GM12864 (cell line): ENCODE measurements around the gene CNBD2.
"Not testable (repeated sequence)": the region's sequence is repeated elsewhere in the genome, so short reads cannot be mapped to it uniquely, and the experiment has no call there.

ENCODE experiments used
- DNase-seq: peaks from one replicate; pipeline ENCODE4 v3.0.0-alpha.2; 2011; ENCODE audit warnings: low read depth
- H3K4me3 ChIP-seq: 2 replicates; pipeline ENCODE4 v1.5.1; 2011; ENCODE audit warnings: mild to moderate bottlenecking, low read depth, low read length, control low read depth
- TF ChIP-seq, protein P1 (sequence below): IDR thresholded peaks from 2 replicates; pipeline ENCODE4 v1.5.1; 2011; ENCODE audit warnings: low read depth, mild to moderate bottlenecking, moderate library complexity, low read length, control low read depth, inconsistent platforms; ENCODE audit errors: missing control alignments

The CNBD2 gene

GRCh38 chr20:36008461-36009035, 40.2 kb downstream of the CNBD2 start:
- TF ChIP-seq, protein P1, sequence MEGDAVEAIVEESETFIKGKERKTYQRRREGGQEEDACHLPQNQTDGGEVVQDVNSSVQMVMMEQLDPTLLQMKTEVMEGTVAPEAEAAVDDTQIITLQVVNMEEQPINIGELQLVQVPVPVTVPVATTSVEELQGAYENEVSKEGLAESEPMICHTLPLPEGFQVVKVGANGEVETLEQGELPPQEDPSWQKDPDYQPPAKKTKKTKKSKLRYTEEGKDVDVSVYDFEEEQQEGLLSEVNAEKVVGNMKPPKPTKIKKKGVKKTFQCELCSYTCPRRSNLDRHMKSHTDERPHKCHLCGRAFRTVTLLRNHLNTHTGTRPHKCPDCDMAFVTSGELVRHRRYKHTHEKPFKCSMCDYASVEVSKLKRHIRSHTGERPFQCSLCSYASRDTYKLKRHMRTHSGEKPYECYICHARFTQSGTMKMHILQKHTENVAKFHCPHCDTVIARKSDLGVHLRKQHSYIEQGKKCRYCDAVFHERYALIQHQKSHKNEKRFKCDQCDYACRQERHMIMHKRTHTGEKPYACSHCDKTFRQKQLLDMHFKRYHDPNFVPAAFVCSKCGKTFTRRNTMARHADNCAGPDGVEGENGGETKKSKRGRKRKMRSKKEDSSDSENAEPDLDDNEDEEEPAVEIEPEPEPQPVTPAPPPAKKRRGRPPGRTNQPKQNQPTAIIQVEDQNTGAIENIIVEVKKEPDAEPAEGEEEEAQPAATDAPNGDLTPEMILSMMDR, result no peak
- no peak for DNase-seq
- no peak overlapping the region for H3K4me3 ChIP-seq

GRCh38 chr20:36010076-36010475, 41.7 kb downstream of the CNBD2 start:
- no peak overlapping the region for H3K4me3 ChIP-seq
- TF ChIP-seq, protein P1, result no peak
- no peak for DNase-seq

DNA sequence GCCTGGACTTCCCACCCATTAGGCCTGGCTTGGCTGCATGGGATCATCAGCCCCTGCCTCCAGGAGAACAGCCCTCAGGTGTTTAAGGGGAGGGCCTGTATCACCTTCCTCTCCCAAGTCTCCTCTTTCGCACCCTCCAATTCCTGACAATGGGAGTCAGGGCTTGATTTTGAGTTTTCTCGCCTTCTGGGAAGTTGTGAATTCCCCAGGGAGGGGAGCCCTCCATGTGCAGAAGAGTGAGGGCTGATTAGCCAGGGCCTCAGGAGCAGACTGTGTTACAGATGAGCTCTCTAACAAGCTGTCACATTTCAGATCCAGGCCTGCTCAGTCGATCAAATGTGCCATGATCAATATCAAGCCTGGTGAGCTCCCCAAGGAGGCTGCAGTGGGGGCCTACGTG, 42.4 kb downstream of the CNBD2 start:
- no peak overlapping the region for H3K4me3 ChIP-seq
- no peak for DNase-seq
- TF ChIP-seq, protein P1, result no peak

GRCh38 chr20:36015806-36016403, 47.5 kb downstream of the CNBD2 start:
- DNase-seq, result no peak
- TF ChIP-seq, protein P1, result no peak
- H3K4me3 ChIP-seq, result no peak overlapping the region

DNA sequence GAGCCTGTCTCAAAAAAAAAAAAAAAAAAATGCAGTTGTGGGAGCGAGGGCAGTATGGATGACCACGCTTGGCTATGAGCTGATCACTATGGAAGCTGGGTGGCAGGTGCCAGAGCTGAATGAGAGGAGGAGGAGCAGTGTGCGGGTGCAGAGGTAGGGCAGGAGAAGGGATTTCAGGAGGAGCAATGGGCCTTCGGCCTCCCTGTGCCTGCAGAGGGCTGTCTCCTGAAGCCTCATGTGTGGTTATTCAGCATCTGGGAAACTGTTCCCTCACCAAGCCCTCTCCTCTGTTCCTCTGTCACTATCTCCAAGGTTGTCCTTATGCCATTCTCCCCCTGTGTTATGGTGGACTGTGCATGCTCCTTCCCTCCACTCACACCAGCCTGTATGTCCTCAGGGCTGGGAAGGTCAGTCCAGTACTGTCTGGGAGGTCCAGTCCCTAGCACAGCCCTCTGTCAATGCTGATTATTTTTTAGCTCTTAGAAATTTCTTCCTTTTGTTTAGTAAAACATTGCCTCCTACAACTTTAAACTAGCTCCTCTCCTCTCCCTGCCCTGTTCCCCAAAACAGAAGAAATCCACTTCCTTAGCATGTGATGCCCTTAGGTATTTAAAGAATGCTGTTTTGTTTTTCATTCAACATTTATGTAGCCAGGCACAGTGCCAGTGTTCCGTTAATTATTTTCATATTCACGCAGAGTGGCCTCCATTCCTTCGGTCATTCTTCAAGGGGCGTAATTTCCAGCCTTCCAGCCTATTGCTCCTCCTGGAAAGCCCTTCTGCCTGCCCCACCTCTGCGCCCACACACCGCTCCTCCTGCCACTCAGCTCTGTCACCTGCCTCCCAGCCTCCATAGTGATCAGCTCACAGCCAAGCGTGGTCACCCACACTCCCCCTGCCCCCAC, 48.9 kb downstream of the CNBD2 start:
- H3K4me3 ChIP-seq, result no peak overlapping the region
- TF ChIP-seq, protein P1, result no peak
- DNase-seq, result no peak

- TF ChIP-seq, protein P1, result no peak
- no peak overlapping the region for H3K4me3 ChIP-seq
- no peak for DNase-seq
These were observed 50.0 kb downstream of the CNBD2 start for GRCh38 chr20:36018208-36018988.

DNA sequence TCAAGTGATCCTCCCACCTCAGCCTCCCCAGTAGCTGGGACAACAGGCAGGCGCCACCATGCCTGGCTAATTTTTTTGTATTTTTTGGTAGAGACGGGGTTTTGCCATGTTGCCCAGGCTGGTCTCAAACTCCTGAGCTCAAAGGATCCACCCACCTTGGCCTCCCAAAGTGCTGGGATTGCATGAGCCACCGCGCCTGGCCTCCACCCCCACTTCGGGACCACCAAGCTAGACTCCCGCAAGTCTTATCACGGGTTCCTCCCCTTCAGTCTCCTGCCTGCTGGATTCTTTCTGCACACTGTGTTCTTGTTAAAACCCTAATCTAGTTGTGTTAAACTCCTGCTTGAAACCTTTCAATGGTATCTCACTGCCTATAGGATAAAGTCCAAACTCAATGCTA, 57.7 kb downstream of the CNBD2 start:
- DNase-seq, H3K4me3 ChIP-seq: not testable (repeated sequence)
